HG03196 (cell line): ENCODE results near the gene ZC3H12D.

Source experiments
- ATAC-seq: cut with Tn5 transposase; IDR thresholded peaks from one replicate; pipeline ENCODE4 v1.9.1; 2021; ENCODE audit not compliant: unreplicated experiment

The ZC3H12D gene

GRCh38 chr6:149421132-149421531 lies 63.7 kb downstream of the ZC3H12D start:
- ATAC-seq, result no peak

- ATAC-seq, result no peak
These were observed 65.0 kb downstream of the ZC3H12D start for GRCh38 chr6:149419696-149420404.

- no peak for ATAC-seq
These were observed 70.0 kb downstream of the ZC3H12D start for GRCh38 chr6:149414821-149415220.

GRCh38 chr6:149414009-149414408 lies 70.8 kb downstream of the ZC3H12D start:
- ATAC-seq, result no peak

- no peak for ATAC-seq
These were observed 74.3 kb downstream of the ZC3H12D start for GRCh38 chr6:149410557-149410956.

- ATAC-seq, result no peak
These were observed 75.2 kb downstream of the ZC3H12D start for GRCh38 chr6:149409617-149410016.

GRCh38 chr6:149405823-149406765 lies 78.7 kb downstream of the ZC3H12D start:
- ATAC-seq, result no peak

- ATAC-seq, result no peak
These were observed 81.3 kb downstream of the ZC3H12D start for GRCh38 chr6:149403534-149403933.

- ATAC-seq, result no peak
These were observed 84.8 kb downstream of the ZC3H12D start, which contains the start of gene SUMO4 for GRCh38 chr6:149400050-149400449. TSS of gene SUMO4 (plus strand) at chr6:149400262. CDS start at chr6:149400392, 130 bp downstream.

- ATAC-seq, result no peak
These were observed 87.4 kb downstream of the ZC3H12D start for GRCh38 chr6:149397384-149397783.
